Heart left ventricle (tissue), 13 donors: ENCODE measurements around the gene HNRNPA3.

Experiments
- POLR2A ChIP-seq, 2 donors: fragments of 450-650 bp; IDR thresholded peaks; one replicate each; pipeline ENCODE4 v1.6.1; 2017; ENCODE audit warnings: antibody characterized with exemption in 2 of 2, mild to moderate bottlenecking in 2 of 2, moderate library complexity in 2 of 2
- TF ChIP-seq, protein P1 (sequence below), 12 donors: fragments of 200-600 bp; sonication (generic) in 4 of 12; IDR thresholded peaks; one replicate each; pipeline versions ENCODE4 v1.5.0 to v1.8.0; 2018 to 2022; ENCODE audit warnings: antibody characterized with exemption in 12 of 12, mild to moderate bottlenecking in 5 of 12
- donor health status: ischemic (EF 13 %, LVEDD 7.1; RV severe dilation, severe dysfunction).
- donor health status: DM: no; HTN: yes; CAD: no.
- donor health status: DM: no; HTN: no; CAD: no.
- donor health status: ischemic (EF 25% LVEDD 6.9; RV normal size, moderate dysfunction).
- donor health status: ischemic (EF 25% LVEDD 5.7; RV mildly dilated, moderate dysfunction).
- donor health status: ischemic (EF 35%, LVEDD 5.7; RV mildly dilated, moderate dysfunction).
- donor health status: nonischemic (EF 11% LVEDD 7.7; RV severe dilation, severe dysfunction).
- donor health status: DM: yes; HTN: yes; CAD: no.
- donor health status: PGD.
- donor health status: ischemic (EF 29% LVEDD 5.4; RV normal size, mild dysfunction).
- donor health status: nonischemic (EF 23%, LVEDD 6.1; RV moderate dilation, normal function).

DNA sequence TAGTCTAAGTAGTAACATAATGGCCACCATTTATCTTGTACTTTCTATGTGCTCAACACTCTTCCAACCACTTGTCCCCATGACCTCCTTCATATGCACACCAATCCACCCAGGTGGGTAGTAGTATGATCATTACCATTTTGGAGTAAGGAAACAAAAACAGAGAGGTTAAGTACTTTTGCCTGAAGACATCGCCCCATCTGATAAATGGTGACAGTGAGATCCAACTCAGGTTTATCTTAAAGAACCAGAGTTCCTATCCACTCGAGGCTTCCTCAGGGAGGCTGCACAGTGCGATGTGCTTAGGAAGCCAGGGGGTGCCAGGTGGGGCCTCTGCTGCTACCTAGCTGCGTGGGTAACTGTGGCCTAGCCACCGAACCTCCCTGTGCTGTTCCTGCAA, 37.9 kb downstream of the HNRNPA3 start:
- TF ChIP-seq, protein P1, sequence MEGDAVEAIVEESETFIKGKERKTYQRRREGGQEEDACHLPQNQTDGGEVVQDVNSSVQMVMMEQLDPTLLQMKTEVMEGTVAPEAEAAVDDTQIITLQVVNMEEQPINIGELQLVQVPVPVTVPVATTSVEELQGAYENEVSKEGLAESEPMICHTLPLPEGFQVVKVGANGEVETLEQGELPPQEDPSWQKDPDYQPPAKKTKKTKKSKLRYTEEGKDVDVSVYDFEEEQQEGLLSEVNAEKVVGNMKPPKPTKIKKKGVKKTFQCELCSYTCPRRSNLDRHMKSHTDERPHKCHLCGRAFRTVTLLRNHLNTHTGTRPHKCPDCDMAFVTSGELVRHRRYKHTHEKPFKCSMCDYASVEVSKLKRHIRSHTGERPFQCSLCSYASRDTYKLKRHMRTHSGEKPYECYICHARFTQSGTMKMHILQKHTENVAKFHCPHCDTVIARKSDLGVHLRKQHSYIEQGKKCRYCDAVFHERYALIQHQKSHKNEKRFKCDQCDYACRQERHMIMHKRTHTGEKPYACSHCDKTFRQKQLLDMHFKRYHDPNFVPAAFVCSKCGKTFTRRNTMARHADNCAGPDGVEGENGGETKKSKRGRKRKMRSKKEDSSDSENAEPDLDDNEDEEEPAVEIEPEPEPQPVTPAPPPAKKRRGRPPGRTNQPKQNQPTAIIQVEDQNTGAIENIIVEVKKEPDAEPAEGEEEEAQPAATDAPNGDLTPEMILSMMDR (IDR thresholded peaks at IDR 0.05): no peak
- no peak for TF ChIP-seq POLR2A (IDR thresholded peaks at IDR 0.05)
